ENCODE results near the gene PRSS2.

PRSS2 gene

DNA sequence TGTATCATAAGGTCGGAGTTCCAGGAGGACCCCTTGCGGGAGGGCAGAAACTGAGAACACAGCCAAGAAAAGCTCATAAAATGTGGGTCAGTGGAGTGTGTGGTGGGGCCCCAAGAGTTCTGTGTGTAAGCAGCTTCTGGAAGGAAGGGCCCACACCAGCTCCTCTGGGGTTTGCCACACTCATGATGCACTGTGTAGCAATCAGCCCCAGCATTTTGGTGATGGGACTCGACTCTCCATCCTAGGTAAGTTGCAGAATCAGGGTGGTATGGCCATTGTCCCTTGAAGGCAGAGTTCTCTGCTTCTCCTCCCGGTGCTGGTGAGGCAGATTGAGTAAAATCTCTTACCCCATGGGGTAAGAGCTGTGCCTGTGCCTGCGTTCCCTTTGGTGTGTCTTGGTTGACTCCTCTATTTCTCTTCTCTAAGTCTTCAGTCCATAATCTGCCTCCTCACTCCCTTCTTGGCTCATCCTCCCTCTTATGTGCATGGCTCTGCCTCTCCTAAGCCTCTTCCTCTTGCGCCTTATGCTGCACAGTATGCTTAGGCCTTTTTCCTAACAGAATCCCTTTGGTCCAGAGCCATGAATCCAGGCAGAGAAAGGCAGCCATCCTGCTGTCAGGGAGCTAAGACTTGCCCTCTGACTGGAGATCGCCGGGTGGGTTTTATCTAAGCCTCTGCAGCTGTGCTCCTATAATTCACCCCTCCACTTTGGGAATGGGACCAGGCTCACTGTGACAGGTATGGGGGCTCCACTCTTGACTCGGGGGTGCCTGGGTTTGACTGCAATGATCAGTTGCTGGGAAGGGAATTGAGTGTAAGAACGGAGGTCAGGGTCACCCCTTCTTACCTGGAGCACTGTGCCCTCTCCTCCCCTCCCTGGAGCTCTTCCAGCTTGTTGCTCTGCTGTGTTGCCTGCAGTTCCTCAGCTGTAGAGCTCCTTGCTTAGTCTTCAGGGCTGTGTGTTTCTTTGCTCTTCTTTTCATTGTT lies 17.8 kb downstream of the PRSS2 start:
- DNase-seq: no peak

GRCh38 chr7:142789441-142789840 lies 18.7 kb downstream of the PRSS2 start:
- DNase-seq: no peak

DNA sequence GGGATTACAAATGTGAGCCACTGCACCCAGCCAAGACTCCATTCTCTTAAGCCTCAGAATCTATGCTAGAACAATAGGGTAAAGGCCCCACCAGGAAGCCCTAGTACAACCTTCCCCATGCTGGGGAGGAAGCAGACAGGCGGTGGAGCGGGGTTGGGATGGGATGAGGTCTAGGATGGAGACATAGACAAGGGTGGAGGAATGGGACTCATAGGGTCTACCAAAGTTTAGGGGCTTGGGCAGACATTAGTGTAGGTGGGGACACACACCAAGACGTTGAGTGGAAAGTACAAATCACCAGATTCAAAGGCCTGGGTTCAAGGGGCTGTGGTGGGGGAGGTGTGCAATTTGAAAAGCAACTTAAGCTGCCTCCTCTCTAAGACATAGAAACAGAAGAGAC lies 19.3 kb downstream of the PRSS2 start:
- no peak for DNase-seq

GRCh38 chr7:142790555-142790954 lies 19.8 kb downstream of the PRSS2 start:
- no peak for DNase-seq

- DNase-seq: no peak
Observed at GRCh38 chr7:142791502-142791901, 20.7 kb downstream of the PRSS2 start.

- DNase-seq: no peak
Observed at GRCh38 chr7:142792129-142792528, 21.4 kb downstream of the PRSS2 start.

DNA sequence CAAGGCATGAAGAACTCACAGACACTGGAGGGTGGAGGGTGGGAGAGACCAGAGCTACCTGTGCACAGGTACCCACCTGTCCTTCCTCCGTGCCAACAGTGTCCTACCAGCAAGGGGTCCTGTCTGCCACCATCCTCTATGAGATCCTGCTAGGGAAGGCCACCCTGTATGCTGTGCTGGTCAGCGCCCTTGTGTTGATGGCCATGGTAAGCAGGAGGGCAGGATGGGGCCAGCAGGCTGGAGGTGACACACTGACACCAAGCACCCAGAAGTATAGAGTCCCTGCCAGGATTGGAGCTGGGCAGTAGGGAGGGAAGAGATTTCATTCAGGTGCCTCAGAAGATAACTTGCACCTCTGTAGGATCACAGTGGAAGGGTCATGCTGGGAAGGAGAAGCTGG lies 21.8 kb downstream of the PRSS2 start:
- DNase-seq: no peak

GRCh38 chr7:142793156-142793555 lies 22.4 kb downstream of the PRSS2 start:
- DNase-seq: no peak

DNA sequence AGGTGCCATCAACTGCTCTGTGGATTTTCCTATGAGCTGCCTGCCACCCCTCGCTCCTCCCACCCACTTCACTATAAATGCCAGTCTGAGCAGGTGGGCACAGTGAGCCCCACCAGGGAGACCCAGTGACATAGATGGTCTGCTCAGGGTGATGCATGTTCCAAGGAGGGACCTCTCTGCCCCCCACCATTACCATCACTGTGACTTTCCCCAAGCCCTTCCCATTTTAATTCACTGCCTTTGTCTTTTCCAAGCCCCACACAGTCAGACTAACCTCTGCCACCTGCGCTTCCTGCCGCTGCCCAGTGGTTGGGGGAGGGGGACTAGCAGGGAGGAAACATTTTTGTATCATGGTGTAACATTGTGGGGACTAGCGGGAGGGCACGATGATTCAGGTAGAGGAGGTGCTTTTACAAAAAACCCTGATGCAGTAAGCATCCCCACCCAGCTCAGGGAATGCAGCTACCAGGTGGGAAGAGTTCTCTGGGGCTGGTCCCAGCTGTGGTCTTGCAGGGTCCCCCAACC lies 24.6 kb downstream of the PRSS2 start:
- DNase-seq: no peak

DNA sequence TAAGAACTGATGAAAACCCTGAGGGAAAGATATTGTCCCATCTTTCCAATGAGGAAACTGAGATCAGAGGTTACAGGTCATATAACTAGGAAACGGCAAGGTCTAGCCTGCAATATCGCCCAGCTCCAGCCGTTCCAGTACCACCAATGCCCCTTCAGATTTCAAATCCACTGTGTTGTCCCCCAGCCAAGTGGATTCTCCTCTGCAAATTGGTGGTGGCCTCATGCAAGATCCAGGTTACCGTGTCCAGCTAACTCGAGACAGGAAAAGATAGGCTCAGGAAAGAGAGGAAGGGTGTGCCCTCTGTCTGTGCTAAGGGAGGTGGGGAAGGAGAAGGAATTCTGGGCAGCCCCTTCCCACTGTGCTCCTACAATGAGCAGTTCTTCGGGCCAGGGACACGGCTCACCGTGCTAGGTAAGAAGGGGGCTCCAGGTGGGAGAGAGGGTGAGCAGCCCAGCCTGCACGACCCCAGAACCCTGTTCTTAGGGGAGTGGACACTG lies 25.3 kb downstream of the PRSS2 start:
- no peak for DNase-seq

GRCh38 chr7:142796501-142797390 lies 26.0 kb downstream of the PRSS2 start:
- DNase-seq: no peak

DNA sequence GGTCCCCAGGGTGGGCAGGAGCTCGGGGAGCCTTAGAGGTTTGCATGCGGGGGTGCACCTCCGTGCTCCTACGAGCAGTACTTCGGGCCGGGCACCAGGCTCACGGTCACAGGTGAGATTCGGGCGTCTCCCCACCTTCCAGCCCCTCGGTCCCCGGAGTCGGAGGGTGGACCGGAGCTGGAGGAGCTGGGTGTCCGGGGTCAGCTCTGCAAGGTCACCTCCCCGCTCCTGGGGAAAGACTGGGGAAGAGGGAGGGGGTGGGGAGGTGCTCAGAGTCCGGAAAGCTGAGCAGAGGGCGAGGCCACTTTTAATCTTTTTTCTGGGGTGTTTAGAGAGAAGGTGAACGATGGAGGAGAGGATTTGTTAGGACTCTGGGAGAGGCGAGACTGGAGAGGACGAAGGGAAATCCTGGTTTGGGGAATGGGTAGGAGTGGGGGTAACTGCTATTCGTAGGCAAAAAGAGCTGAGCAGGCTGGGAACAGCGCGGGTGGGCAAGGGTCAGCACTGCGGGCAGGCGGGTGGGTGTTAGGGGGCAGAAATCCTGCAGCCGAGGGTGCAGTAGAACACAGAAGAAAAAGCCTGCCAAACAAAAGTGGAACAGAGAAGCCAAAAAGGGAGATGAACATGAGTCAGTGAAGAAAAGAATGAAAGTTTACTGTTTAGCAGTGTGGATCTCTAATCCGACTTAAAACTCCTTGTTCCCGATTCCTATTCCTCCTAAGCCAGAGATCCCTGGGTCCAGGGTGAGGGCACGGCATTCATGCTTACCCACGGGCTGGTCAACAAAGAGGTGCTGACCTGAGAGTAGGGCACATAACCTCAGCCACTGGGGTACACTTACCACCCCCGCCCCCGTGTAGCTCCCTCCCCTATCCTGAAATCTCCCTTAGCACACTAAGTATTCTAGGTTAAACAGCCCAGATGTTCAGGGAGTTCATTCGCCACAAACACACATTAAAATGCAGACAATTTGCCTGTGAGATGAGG lies 26.9 kb downstream of the PRSS2 start:
- no peak for DNase-seq

DNA sequence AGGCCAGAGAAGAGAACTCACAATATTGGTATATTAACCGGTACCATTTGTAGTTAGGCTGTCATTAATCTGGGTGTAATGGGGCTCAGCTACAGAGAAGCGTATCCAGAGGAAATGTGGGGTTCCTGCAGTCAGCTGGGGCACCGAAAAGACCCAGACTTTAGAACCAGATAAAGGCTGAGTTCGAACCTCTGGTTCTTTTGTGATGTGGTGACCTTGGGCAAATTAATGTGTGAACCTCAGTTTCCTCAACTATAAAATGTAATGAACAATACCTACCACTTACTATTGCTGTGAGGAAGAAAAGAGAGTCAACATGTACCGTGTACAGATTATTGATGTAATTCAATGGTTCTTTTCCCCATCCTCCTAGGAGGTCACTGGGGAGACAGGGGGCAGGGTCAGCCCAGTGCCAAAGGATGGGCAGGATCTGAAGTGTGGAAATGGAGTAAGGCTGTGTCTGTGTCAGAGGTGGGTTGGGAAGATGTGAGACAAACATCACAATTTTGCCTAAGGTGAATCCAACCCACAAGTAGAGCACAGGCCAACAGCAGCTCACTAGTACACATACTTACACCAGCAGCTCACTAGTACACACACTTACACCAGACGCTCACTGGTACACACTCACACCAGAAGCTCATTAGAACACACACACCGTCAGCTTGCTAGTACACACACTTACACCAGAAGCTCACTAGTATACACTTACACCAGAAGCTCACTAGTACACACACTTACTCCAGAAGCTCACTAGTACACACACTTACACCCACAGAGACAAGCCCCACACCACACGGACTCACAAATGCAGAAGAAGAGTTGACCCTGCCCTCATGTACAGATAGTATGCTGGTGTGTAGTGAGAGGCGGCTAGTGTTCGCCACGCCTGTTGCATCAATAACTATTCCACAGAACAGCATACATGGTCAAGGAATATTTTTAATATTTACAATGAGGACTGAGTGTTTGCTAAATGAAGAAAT lies 28.0 kb downstream of the PRSS2 start:
- no peak for DNase-seq

GRCh38 chr7:142799437-142799835 lies 28.7 kb downstream of the PRSS2 start:
- no peak for DNase-seq

DNA sequence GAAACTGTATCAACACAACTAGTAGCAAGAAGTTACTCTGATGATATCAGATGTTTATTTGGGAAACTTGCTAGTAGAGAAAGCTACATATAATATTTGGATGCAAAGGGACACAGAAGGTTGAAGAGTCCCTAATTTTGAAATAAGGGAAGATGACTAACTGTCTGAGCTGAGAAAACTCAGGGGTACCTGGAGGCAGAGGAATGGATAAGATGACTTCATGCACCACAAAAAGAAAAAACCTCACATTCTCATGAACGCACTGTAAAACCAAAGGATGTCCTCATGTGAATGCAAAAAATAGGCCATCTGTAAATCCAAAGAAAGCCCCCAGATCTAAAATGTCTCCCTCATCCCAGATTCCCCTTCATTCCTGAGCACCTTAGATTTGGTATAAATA lies 29.3 kb downstream of the PRSS2 start:
- no peak for DNase-seq

DNA sequence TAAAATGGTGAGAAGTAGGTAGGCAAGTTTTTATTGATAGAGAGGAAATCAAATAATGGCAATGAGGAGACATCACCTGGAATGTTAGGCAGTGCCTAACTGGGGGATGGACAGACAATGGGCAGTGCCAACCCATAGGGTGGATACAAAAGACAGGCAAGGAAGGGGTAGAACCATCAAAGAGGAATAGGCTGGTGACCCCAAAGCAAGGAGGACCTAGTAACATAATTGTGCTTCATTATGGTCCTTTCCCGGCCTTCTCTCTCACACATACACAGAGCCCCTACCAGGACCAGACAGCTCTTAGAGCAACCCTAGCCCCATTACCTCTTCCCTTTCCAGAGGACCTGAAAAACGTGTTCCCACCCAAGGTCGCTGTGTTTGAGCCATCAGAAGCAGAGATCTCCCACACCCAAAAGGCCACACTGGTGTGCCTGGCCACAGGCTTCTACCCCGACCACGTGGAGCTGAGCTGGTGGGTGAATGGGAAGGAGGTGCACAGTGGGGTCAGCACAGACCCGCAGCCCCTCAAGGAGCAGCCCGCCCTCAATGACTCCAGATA lies 30.0 kb downstream of the PRSS2 start:
- no peak for DNase-seq

- DNase-seq: no peak
Observed at GRCh38 chr7:142801601-142802295, 31.0 kb downstream of the PRSS2 start.

GRCh38 chr7:142802301-142802700 lies 31.5 kb downstream of the PRSS2 start:
- no peak for DNase-seq

GRCh38 chr7:142803901-142804300 lies 33.1 kb downstream of the PRSS2 start:
- DNase-seq: no peak

GRCh38 chr7:142804728-142805207 lies 34.0 kb downstream of the PRSS2 start:
- no peak for DNase-seq
